Measurements from ENCODE around the gene PRSS16.

The PRSS16 gene

DNA sequence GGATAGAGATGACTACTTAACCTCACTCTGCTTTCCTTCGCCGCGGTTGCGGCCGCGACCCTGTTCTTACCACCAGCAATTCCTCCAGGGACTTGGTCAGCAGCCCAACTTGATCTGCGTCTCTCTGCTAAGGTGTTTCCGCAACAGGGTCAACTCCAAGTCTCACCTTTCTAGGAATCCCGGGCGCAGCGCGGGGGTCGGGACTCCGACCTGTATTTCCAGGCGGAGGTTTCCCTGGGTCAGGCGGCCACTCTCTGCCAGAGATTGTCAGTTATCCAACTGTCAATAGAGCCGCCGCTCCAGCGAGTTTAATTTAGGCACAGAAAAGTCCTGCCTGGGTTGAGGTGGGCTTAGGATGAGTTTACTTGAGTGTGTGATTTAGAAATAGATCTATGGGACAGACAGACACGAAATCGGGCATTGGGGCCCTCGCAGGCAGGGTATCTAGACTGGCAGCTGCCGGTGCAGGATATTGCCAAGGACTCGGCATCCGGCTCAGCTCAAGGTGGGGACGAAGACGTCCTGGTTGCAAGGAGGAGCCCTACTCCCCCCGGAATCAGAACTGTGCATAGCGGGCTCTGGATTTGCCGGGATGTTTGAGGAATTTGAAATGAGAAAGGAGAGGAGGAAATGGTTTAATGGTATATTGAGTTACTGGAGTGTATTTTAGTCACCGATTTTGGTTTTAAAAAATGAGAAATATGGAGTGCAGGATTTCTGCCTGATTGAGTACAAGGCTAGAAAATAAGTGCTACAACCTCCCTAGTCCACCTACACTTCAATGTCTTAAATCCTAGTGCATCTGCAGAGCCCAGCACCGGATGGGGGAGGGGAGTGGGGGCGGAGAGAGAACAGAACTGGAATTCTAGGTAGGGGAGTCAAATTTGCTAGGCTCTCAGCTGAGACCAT lies 40.9 kb downstream of the PRSS16 start:
- DNase-seq, result no peak

DNA sequence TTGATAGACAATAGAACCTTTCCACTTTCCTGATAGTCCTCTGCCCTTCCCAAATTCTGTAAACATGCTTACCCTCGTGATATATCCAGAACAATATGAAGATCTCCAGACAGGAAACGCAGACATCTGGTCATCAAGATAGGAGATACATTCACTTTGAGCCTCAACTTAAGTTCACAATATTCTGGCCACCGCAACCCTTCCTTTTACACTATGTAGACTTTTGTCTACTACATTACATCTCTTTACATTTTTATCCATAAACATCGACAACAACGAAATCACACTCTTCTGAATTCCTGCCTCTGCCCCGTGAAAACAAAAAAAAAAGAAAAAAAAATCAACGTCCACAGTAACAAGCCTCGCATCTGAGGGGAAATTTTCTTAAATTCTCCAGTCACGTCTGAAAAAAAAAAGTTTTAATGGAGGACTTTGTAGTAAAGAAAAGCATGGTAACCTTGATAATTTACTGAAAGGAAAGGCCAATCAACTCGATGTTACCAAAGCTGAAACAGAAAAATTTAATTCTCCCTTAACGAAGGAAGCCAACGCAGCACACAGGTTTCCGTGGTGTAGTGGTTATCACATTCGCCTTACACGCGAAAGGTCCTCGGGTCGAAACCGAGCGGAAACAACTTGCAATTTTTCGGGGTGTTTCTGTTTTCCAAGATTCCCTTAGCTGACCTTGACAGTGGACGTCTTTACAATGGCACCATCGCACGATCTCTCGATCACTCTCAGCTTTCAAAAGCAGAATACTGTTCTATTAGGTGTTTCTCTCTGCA lies 42.8 kb downstream of the PRSS16 start:
- no peak for DNase-seq

DNA sequence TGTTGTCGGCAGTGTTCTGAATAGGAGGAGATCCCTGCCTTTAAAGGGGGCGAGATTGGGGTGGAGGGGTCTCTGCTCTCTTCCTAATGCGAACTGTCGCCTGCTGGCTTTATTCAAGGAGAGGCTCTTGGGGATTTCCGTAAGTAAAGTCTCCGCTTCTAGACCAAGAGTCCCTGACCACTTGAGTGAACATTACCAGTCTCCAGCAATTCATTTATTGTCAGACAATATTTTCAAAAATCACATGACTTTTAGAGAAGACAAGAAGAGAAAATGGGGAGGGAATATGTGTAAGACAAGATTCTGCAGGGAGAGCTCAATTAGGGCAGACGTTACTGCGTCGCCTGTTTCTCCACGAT lies 43.3 kb downstream of the PRSS16 start:
- no peak for DNase-seq

- DNase-seq, result no peak
Observed at GRCh38 chr6:27293436-27294098, 46.1 kb downstream of the PRSS16 start.

DNA sequence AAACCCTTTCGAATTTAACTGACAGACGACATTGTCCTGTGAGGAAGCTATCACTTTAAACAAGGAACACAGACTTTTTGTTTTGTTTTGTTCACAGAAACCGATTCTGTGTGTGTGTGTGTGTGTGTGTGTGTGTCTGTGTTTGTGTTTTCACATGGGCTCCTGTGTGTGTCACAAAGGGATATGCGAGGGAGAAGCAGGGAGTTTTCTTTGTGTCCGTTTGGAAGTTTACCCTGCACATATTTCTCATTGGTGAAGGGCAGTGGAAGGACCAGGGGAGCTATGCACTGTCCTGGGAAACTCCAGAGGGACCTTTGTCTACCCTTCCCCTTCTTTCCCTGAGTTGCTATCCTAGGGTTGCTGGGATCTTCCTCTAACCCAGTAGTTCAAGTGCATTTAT lies 46.9 kb downstream of the PRSS16 start:
- DNase-seq, result no peak

GRCh38 chr6:27295301-27296079 lies 48.0 kb downstream of the PRSS16 start:
- DNase-seq, result no peak

DNA sequence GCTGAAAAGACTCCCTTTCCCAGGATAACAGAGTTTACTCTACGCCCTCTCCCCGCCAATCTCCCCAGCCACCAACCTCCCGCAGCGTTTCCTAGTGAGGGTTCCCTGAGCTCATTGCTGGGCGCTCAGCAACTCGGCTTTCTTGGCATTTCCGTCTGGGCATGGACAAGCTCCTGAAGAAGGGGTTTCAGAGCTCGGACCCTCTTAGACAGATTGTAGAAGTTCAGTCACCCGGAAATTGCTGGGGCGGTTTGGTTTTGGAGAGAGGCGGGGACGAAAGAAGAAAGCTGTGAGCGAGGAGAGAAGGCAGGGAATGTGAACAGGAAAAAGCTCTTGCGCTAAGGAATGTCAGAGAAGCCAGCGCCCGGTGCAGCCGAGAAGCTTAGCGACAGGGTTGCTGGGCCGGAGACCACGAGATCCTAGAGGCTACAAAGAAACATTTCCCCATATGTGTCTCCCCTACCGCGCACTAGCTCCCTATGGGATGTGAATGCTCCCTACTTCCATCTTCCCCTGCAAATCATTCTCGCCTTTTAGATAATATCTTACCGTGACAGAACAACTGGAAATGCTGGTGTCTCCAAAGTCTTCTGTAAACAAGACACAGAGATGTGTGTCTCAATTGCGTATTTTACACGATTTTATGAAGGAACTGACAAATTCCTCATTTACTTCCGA lies 48.7 kb downstream of the PRSS16 start:
- DNase-seq, result no peak

- no peak for DNase-seq
Observed at GRCh38 chr6:27297484-27297856, 50.0 kb downstream of the PRSS16 start.

GRCh38 chr6:27297857-27298730 lies 50.6 kb downstream of the PRSS16 start:
- no peak for DNase-seq

DNA sequence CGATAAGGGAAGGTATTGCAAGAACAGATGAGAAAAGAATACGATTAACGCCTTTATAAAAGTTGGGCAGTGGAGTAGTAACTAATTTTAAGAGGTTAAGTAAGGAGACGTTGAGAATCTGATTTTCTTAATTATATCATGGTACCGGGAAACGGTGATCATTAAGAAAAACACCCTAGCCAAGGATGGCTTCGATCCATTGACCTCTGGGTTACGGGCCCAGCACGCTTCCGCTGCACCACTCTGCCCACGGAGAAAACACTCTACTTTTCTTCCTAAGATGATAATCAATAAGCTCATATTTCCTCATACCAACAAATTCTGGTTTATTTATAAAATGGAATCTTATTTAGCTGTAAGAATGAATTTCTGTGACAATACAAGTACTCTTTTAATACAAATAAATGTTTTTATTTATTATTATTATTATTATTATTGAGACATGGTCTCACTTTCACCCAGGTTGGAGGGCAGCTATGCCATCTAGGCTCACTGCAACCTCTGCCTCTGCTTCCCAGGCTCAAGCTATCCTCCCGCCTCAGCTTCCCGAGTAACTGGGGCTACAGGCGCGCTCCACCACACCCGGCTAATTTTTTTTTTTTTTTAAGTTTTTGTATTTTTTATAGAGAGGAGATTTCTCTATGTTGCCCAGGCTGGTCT lies 56.2 kb downstream of the PRSS16 start:
- no peak for DNase-seq

Measured in T-helper 1 cell (primary cell).